HepG2 (cell line): ENCODE results near the gene RSPH10B. TPM values are rescaled to one million over a fixed set of nuclear protein-coding genes. Genes with fewer than 3 reads are reported as not detected.
A peak's percentile ranks its signal among the peaks of the same experiment; 100 is the strongest.

Source experiments
- SOX13 ChIP-seq, 3 experiments: fragments of 450-650 bp in 1 of 3; sonication (generic) in 1 of 3; formaldehyde crosslinking in 1 of 3; IDR thresholded peaks in 2 of 3; conservative IDR thresholded peaks in 1 of 3; 2 replicates each; pipeline versions ENCODE4 v1.5.0 to v1.6.1; 2016 to 2020; ENCODE audit warnings: antibody characterized with exemption in 1 of 3, mild to moderate bottlenecking in 1 of 3, missing compliant biosample characterization in 1 of 3, missing genetic modification reagents in 1 of 3, moderate library complexity in 1 of 3
- ZMYM4 ChIP-seq: sonication (generic); formaldehyde crosslinking; IDR thresholded peaks from 2 replicates; pipeline ENCODE4 v1.8.1; 2023; ENCODE audit warnings: mild to moderate bottlenecking, missing genetic modification reagents
- ZSCAN30 ChIP-seq: sonication (generic); formaldehyde crosslinking; IDR thresholded peaks from 2 replicates; pipeline ENCODE4 v1.5.0; 2020; ENCODE audit warnings: mild to moderate bottlenecking, missing genetic modification reagents
- polyA plus RNA-seq, 8 experiments: library from polyadenylated mRNA; depleted of rRNA in 3 of 8; stranded (reverse) in 7 of 8; unstranded in 1 of 8; fragments of >200 nt; fragmentation: Illumina TruSeq in 4 of 8; extraction: Trizol in 4 of 8; gene quantifications; 2 replicates each; pipeline versions ENCODE4 v1.2.1 to v1.2.3, GENCODE V29; 2011 to 2016; ENCODE audit warnings: low read depth in 4 of 8, missing spikeins in 1 of 8, mixed read lengths in 1 of 8; ENCODE audit not compliant: insufficient read depth in 1 of 8
- total RNA-seq, 5 experiments: library from RNA; depleted of rRNA; stranded (reverse); fragments of >200 nt; fragmentation: Illumina TruSeq; extraction: Trizol; gene quantifications; 2 replicates each; pipeline ENCODE4 v1.2.3, GENCODE V29; 2016; ENCODE audit warnings: low read depth in 1 of 5
- TF ChIP-seq, protein P1 (sequence below): sonication (generic); formaldehyde crosslinking; IDR thresholded peaks from 2 replicates; pipeline ENCODE4 v1.4.0; 2020; ENCODE audit warnings: missing genetic modification reagents, borderline replicate concordance
- TF ChIP-seq, protein P2 (sequence below): sonication (generic); formaldehyde crosslinking; IDR thresholded peaks from 2 replicates; pipeline ENCODE4 v1.5.0; 2020; ENCODE audit warnings: mild to moderate bottlenecking, missing genetic modification reagents, borderline replicate concordance
- TF ChIP-seq, protein P3 (sequence below): IDR thresholded peaks from 2 replicates; pipeline ENCODE4 v1.6.1; 2016; ENCODE audit warnings: low read depth, borderline replicate concordance
- TF ChIP-seq, protein P4 (sequence below): IDR thresholded peaks from 2 replicates; pipeline ENCODE4 v1.6.1; 2016
- TF ChIP-seq, protein P5 (sequence below): sonication (generic); formaldehyde crosslinking; IDR thresholded peaks from 2 replicates; pipeline ENCODE4 v1.5.0; 2020; ENCODE audit warnings: missing genetic modification reagents, mild to moderate bottlenecking, borderline replicate concordance

The RSPH10B gene
- total and polyA plus RNA-seq, 2 of the 13 experiments (the other 11 are each of a cell fraction or from before 2014, with no cell fraction given), result not detected

DNA sequence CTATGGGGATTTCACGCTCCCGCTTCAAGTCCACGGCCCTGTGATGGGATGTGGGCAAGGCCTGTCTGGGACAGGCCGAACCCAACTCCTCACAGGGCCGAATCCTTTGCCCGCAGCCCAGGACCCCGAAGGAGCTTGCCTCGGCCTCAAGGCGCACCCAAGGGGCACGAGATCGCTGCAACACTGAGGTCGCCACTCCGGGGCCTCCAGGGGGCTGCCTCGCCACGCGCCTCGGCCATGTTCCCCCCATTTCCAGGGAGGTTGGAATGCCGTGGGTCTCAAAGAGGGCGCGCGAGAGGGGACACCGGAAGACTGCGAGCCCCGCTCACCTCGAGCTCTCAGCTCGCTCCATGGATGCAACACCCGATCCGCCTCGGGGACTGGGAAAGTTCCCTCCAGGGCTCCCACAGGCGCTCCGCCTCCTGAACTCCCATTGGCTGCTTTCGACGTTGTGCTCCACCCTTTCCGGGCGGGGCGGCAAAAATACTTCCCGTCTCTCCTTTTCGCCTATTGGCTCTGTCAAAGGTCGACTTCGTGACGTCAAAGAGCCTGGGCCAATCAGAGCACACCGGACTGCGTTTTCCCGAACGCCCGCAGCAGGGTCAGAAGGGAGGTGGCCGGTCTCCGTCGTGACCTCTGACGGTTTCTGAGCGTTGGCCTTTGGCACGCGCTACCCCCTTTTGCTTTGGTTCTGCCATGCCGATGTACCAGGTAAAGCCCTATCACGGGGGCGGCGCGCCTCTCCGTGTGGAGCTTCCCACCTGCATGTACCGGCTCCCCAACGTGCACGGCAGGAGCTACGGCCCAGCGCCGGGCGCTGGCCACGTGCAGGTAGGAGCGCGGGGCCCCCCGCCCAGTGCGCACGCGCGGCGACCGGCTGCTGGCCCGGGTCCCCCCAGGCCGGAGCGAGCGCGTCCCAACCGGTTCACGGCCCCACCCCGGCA, 38.5 kb upstream of the RSPH10B start, which contains the start of the genes AIMP2 and PMS2 (continued):
- TF ChIP-seq SOX13 (IDR thresholded peaks at IDR 0.05), result no peak; the same call in 1 of the 2 replicates
- TF ChIP-seq SOX13 (CRISPR knock-in tag; conservative IDR thresholded peaks at IDR 0.05 in 1 of 2, IDR thresholded peaks at IDR 0.05 in 1 of 2), result peak; percentile 20 to 67; a peak in 1 of 4 replicates
- TF ChIP-seq, protein P1, sequence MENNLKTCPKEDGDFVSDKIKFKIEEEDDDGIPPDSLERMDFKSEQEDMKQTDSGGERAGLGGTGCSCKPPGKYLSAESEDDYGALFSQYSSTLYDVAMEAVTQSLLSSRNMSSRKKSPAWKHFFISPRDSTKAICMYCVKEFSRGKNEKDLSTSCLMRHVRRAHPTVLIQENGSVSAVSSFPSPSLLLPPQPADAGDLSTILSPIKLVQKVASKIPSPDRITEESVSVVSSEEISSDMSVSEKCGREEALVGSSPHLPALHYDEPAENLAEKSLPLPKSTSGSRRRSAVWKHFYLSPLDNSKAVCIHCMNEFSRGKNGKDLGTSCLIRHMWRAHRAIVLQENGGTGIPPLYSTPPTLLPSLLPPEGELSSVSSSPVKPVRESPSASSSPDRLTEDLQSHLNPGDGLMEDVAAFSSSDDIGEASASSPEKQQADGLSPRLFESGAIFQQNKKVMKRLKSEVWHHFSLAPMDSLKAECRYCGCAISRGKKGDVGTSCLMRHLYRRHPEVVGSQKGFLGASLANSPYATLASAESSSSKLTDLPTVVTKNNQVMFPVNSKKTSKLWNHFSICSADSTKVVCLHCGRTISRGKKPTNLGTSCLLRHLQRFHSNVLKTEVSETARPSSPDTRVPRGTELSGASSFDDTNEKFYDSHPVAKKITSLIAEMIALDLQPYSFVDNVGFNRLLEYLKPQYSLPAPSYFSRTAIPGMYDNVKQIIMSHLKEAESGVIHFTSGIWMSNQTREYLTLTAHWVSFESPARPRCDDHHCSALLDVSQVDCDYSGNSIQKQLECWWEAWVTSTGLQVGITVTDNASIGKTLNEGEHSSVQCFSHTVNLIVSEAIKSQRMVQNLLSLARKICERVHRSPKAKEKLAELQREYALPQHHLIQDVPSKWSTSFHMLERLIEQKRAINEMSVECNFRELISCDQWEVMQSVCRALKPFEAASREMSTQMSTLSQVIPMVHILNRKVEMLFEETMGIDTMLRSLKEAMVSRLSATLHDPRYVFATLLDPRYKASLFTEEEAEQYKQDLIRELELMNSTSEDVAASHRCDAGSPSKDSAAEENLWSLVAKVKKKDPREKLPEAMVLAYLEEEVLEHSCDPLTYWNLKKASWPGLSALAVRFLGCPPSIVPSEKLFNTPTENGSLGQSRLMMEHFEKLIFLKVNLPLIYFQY (CRISPR knock-in tag), result peak; percentile 92
- TF ChIP-seq, protein P2, sequence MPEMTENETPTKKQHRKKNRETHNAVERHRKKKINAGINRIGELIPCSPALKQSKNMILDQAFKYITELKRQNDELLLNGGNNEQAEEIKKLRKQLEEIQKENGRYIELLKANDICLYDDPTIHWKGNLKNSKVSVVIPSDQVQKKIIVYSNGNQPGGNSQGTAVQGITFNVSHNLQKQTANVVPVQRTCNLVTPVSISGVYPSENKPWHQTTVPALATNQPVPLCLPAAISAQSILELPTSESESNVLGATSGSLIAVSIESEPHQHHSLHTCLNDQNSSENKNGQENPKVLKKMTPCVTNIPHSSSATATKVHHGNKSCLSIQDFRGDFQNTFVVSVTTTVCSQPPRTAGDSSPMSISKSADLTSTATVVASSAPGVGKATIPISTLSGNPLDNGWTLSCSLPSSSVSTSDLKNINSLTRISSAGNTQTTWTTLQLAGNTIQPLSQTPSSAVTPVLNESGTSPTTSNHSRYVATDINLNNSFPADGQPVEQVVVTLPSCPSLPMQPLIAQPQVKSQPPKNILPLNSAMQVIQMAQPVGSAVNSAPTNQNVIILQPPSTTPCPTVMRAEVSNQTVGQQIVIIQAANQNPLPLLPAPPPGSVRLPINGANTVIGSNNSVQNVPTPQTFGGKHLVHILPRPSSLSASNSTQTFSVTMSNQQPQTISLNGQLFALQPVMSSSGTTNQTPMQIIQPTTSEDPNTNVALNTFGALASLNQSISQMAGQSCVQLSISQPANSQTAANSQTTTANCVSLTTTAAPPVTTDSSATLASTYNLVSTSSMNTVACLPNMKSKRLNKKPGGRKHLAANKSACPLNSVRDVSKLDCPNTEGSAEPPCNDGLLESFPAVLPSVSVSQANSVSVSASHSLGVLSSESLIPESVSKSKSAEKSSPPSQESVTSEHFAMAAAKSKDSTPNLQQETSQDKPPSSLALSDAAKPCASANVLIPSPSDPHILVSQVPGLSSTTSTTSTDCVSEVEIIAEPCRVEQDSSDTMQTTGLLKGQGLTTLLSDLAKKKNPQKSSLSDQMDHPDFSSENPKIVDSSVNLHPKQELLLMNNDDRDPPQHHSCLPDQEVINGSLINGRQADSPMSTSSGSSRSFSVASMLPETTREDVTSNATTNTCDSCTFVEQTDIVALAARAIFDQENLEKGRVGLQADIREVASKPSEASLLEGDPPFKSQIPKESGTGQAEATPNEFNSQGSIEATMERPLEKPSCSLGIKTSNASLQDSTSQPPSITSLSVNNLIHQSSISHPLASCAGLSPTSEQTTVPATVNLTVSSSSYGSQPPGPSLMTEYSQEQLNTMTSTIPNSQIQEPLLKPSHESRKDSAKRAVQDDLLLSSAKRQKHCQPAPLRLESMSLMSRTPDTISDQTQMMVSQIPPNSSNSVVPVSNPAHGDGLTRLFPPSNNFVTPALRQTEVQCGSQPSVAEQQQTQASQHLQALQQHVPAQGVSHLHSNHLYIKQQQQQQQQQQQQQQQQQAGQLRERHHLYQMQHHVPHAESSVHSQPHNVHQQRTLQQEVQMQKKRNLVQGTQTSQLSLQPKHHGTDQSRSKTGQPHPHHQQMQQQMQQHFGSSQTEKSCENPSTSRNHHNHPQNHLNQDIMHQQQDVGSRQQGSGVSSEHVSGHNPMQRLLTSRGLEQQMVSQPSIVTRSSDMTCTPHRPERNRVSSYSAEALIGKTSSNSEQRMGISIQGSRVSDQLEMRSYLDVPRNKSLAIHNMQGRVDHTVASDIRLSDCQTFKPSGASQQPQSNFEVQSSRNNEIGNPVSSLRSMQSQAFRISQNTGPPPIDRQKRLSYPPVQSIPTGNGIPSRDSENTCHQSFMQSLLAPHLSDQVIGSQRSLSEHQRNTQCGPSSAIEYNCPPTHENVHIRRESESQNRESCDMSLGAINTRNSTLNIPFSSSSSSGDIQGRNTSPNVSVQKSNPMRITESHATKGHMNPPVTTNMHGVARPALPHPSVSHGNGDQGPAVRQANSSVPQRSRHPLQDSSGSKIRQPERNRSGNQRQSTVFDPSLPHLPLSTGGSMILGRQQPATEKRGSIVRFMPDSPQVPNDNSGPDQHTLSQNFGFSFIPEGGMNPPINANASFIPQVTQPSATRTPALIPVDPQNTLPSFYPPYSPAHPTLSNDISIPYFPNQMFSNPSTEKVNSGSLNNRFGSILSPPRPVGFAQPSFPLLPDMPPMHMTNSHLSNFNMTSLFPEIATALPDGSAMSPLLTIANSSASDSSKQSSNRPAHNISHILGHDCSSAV (CRISPR knock-in tag), result peak; percentile 97; the same call in 1 of the 2 replicates
- TF ChIP-seq ZSCAN30 (CRISPR knock-in tag), result peak; percentile 91
- TF ChIP-seq, protein P3, sequence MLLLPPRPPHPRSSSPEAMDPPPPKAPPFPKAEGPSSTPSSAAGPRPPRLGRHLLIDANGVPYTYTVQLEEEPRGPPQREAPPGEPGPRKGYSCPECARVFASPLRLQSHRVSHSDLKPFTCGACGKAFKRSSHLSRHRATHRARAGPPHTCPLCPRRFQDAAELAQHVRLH (CRISPR knock-in tag), result peak; percentile 98; the same call in 1 of the 2 replicates
- TF ChIP-seq, protein P4, sequence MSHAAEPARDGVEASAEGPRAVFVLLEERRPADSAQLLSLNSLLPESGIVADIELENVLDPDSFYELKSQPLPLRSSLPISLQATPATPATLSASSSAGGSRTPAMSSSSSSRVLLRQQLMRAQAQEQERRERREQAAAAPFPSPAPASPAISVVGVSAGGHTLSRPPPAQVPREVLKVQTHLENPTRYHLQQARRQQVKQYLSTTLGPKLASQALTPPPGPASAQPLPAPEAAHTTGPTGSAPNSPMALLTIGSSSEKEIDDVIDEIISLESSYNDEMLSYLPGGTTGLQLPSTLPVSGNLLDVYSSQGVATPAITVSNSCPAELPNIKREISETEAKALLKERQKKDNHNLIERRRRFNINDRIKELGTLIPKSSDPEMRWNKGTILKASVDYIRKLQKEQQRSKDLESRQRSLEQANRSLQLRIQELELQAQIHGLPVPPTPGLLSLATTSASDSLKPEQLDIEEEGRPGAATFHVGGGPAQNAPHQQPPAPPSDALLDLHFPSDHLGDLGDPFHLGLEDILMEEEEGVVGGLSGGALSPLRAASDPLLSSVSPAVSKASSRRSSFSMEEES (CRISPR knock-in tag), result peak; percentile 94
- peak; percentile 95; the same call in 1 of the 2 replicates for TF ChIP-seq ZMYM4 (CRISPR knock-in tag)
- TF ChIP-seq, protein P5, sequence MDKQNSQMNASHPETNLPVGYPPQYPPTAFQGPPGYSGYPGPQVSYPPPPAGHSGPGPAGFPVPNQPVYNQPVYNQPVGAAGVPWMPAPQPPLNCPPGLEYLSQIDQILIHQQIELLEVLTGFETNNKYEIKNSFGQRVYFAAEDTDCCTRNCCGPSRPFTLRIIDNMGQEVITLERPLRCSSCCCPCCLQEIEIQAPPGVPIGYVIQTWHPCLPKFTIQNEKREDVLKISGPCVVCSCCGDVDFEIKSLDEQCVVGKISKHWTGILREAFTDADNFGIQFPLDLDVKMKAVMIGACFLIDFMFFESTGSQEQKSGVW (CRISPR knock-in tag), result peak; percentile 98; the same call in 1 of the 2 replicates
